Renal pelvis (tissue), 4 donors: ENCODE results near the gene PCDHA3. TPM values are rescaled to one million over a fixed set of nuclear protein-coding genes. Genes with fewer than 3 reads are reported as not detected.
"Not testable (repeated sequence)": the region's sequence is repeated elsewhere in the genome, so short reads cannot be mapped to it uniquely, and the experiment has no call there.

Source experiments
- DNase-seq: peaks from one replicate; pipeline ENCODE4 v3.0.0-alpha.2; 2013
- polyA plus RNA-seq, 3 donors: library from polyadenylated mRNA; unstranded; fragments of 120-200 nt; gene quantifications; one replicate each; pipeline ENCODE4 v1.2.1, GENCODE V29; 2013; ENCODE audit not compliant: insufficient read length in 3 of 3

The PCDHA3 gene
- polyA plus RNA-seq, 3 donors, result 0.33 to 0.40 (median 0.38) TPM

- DNase-seq, result not testable (repeated sequence)
Measured at GRCh38 chr5:140849831-140850634, 49.2 kb downstream of the PCDHA3 start.

Other genes starting within 250 kb of the PCDHA3 start
- gene SRA1, start 243.6 kb upstream of the PCDHA3 start, polyA plus RNA-seq, result 10 to 100 TPM; 26.8 to 31.7 (median 27.0) TPM
- 10 to 100 TPM; 31.8 to 65.7 (median 61.0) TPM for gene APBB3, start 236.5 kb upstream of the PCDHA3 start, polyA plus RNA-seq
- 10 to 100 TPM; 77.1 to 87.2 (median 85.2) TPM for gene SLC35A4, start 236.2 kb upstream of the PCDHA3 start, polyA plus RNA-seq
- 10 to 100 TPM in 2 of 3 donors, 1 to 10 TPM in 1; 8.4 to 10.6 (median 10.3) TPM for gene CD14, start 167.9 kb upstream of the PCDHA3 start, polyA plus RNA-seq
- gene TMCO6, start 161.6 kb upstream of the PCDHA3 start, polyA plus RNA-seq, result 10 to 100 TPM; 16.5 to 25.0 (median 22.1) TPM
- 10 to 100 TPM; 83.0 to 99.7 (median 99.4) TPM for gene NDUFA2, start 153.4 kb upstream of the PCDHA3 start, polyA plus RNA-seq
- 100 to 1,000 TPM; 147 to 180 (median 177) TPM for gene IK, start 153.2 kb upstream of the PCDHA3 start, polyA plus RNA-seq
- gene WDR55, start 136.2 kb upstream of the PCDHA3 start, polyA plus RNA-seq, result 10 to 100 TPM; 14.4 to 19.2 (median 18.6) TPM
- gene DND1, start 127.5 kb upstream of the PCDHA3 start, polyA plus RNA-seq, result under 1 TPM in 2 of 3 donors, not detected in 1; 0.44 to 0.58 TPM
- gene HARS1, start 109.7 kb upstream of the PCDHA3 start, polyA plus RNA-seq, result 10 to 100 TPM; 67.5 to 81.8 (median 75.1) TPM
- 10 to 100 TPM; 43.1 to 62.8 (median 55.1) TPM for gene HARS2, start 109.6 kb upstream of the PCDHA3 start, polyA plus RNA-seq
- 100 to 1,000 TPM in 2 of 3 donors, 10 to 100 TPM in 1; 97.1 to 131 (median 127) TPM for gene ZMAT2, start 100.6 kb upstream of the PCDHA3 start, polyA plus RNA-seq
- under 1 TPM in 1 of 3 donors, not detected in 2; 0.15 TPM for gene PCDHA1, start 14.9 kb upstream of the PCDHA3 start, polyA plus RNA-seq
- gene PCDHA2, start 6.2 kb upstream of the PCDHA3 start, polyA plus RNA-seq, result under 1 TPM; 0.18 to 0.32 (median 0.20) TPM
- 1 to 10 TPM in 1 of 3 donors, under 1 TPM in 2; 0.73 to 1.2 (median 0.81) TPM for gene PCDHA4, start 6.0 kb downstream of the PCDHA3 start, polyA plus RNA-seq
- gene PCDHA5, start 20.6 kb downstream of the PCDHA3 start, polyA plus RNA-seq, result under 1 TPM; 0.09 to 0.18 (median 0.14) TPM
- under 1 TPM; 0.25 to 0.37 (median 0.32) TPM for gene PCDHA6, start 26.9 kb downstream of the PCDHA3 start, polyA plus RNA-seq
- under 1 TPM; 0.19 to 0.47 (median 0.34) TPM for gene PCDHA7, start 33.2 kb downstream of the PCDHA3 start, polyA plus RNA-seq
- gene PCDHA8, start 40.1 kb downstream of the PCDHA3 start, polyA plus RNA-seq, result under 1 TPM in 1 of 3 donors, not detected in 2; 0.10 TPM
- under 1 TPM; 0.03 to 0.08 (median 0.06) TPM for gene PCDHA9, start 47.3 kb downstream of the PCDHA3 start, polyA plus RNA-seq
- gene PCDHA10, start 54.8 kb downstream of the PCDHA3 start, polyA plus RNA-seq, result under 1 TPM; 0.33 to 0.59 (median 0.39) TPM
- gene PCDHA11, start 67.9 kb downstream of the PCDHA3 start, polyA plus RNA-seq, result under 1 TPM; 0.05 to 0.24 (median 0.18) TPM
- gene PCDHA12, start 74.3 kb downstream of the PCDHA3 start, polyA plus RNA-seq, result under 1 TPM in 2 of 3 donors, not detected in 1; 0.07 to 0.14 TPM
- under 1 TPM in 1 of 3 donors, not detected in 2; 0.07 TPM for gene PCDHA13, start 81.1 kb downstream of the PCDHA3 start, polyA plus RNA-seq
- under 1 TPM; 0.06 to 0.10 (median 0.06) TPM for gene PCDHAC1, start 125.2 kb downstream of the PCDHA3 start, polyA plus RNA-seq
- gene PCDHAC2, start 165.4 kb downstream of the PCDHA3 start, polyA plus RNA-seq, result under 1 TPM; 0.29 to 0.71 (median 0.53) TPM